GM18861 (cell line): ENCODE data around the gene HAPSTR1.
A peak's percentile ranks its signal among the peaks of the same experiment; 100 is the strongest.
"Not testable (repeated sequence)": the region's sequence is repeated elsewhere in the genome, so short reads cannot be mapped to it uniquely, and the experiment has no call there.

Experiments
- ATAC-seq: cut with Tn5 transposase; IDR thresholded peaks from one replicate; pipeline ENCODE4 v1.9.1; 2021; ENCODE audit not compliant: unreplicated experiment

Gene HAPSTR1

GRCh38 chr16:9071377-9071776 is 20.1 kb upstream of the HAPSTR1 start:
- no peak for ATAC-seq

- ATAC-seq, result peak; percentile 61
Measured at GRCh38 chr16:9072806-9073341, 18.6 kb upstream of the HAPSTR1 start.

GRCh38 chr16:9075299-9076071 is 16.0 kb upstream of the HAPSTR1 start:
- no peak for ATAC-seq

GRCh38 chr16:9077091-9077809 is 14.2 kb upstream of the HAPSTR1 start:
- ATAC-seq, result no peak

GRCh38 chr16:9078467-9079429 is 12.7 kb upstream of the HAPSTR1 start:
- peak; percentile 77 for ATAC-seq

GRCh38 chr16:9079430-9079812 is 12.0 kb upstream of the HAPSTR1 start:
- ATAC-seq, result no peak

- no peak for ATAC-seq
Measured at GRCh38 chr16:9081158-9081557, 10.3 kb upstream of the HAPSTR1 start.

GRCh38 chr16:9081843-9082242 is 9.6 kb upstream of the HAPSTR1 start:
- ATAC-seq, result no peak

- no peak for ATAC-seq
Measured at GRCh38 chr16:9082422-9082821, 9.0 kb upstream of the HAPSTR1 start.

GRCh38 chr16:9087733-9088132 is 3.7 kb upstream of the HAPSTR1 start:
- not testable (repeated sequence) for ATAC-seq

GRCh38 chr16:9088848-9089247 is 2.6 kb upstream of the HAPSTR1 start:
- ATAC-seq, result no peak

- ATAC-seq, result no peak
Measured at GRCh38 chr16:9089660-9090059, 1.8 kb upstream of the HAPSTR1 start.

GRCh38 chr16:9090101-9090959 is 1.1 kb upstream of the HAPSTR1 start:
- no peak for ATAC-seq

GRCh38 chr16:9091867-9092281 is 430 bp downstream of the HAPSTR1 start:
- ATAC-seq, result peak; percentile 11

GRCh38 chr16:9092282-9092977 is 986 bp downstream of the HAPSTR1 start:
- ATAC-seq, result peak; percentile 1

- no peak for ATAC-seq
Measured at GRCh38 chr16:9092978-9093344, 1.5 kb downstream of the HAPSTR1 start.

GRCh38 chr16:9094011-9094846 is 2.8 kb downstream of the HAPSTR1 start:
- no peak for ATAC-seq

GRCh38 chr16:9095171-9095570 is 3.7 kb downstream of the HAPSTR1 start:
- ATAC-seq, result no peak
